ENCODE measurements around the gene PCED1B.

PCED1B gene

DNA sequence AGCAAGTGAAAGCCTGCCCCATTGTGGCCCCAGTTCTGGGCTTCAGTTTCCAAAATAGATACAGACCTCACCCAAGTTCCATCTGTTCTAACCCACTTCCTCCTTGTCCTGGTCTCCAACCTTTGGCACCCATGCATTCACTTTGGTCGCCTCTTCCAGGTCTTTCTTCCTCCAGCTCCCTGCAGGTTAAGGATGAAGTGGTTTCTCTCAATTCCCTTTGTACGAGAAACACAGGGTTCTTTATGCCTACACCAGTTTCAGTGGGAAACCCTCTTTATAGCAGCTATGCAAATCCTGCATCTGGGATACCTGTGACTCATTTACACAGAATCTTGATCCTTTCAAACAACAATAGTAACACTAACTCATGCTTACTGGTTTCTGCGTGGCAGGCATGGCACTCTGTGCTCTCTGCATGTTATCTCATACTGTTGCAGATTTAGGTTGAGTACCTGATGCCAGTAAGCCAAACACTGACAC lies 110.9 kb downstream of the PCED1B start:
- DNase-seq (ENCODE audit: low read depth), result peak; percentile 35
- TF ChIP-seq POLR2A (IDR thresholded peaks at IDR 0.05; ENCODE audit: extremely low read depth, insufficient read length), result no peak
- TF ChIP-seq MYC (IDR thresholded peaks at IDR 0.05; ENCODE audit: low read depth, low read length), result no peak
- TF ChIP-seq, protein P1, sequence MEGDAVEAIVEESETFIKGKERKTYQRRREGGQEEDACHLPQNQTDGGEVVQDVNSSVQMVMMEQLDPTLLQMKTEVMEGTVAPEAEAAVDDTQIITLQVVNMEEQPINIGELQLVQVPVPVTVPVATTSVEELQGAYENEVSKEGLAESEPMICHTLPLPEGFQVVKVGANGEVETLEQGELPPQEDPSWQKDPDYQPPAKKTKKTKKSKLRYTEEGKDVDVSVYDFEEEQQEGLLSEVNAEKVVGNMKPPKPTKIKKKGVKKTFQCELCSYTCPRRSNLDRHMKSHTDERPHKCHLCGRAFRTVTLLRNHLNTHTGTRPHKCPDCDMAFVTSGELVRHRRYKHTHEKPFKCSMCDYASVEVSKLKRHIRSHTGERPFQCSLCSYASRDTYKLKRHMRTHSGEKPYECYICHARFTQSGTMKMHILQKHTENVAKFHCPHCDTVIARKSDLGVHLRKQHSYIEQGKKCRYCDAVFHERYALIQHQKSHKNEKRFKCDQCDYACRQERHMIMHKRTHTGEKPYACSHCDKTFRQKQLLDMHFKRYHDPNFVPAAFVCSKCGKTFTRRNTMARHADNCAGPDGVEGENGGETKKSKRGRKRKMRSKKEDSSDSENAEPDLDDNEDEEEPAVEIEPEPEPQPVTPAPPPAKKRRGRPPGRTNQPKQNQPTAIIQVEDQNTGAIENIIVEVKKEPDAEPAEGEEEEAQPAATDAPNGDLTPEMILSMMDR (IDR thresholded peaks at IDR 0.05; ENCODE audit: low read depth, low read length), result no peak
- TF ChIP-seq, protein P2, sequence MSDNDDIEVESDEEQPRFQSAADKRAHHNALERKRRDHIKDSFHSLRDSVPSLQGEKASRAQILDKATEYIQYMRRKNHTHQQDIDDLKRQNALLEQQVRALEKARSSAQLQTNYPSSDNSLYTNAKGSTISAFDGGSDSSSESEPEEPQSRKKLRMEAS (IDR thresholded peaks at IDR 0.05; ENCODE audit: low read depth, low read length), result no peak
- H3K4me3 ChIP-seq (ENCODE audit: low read depth, low read length), result no peak overlapping the region

DNA sequence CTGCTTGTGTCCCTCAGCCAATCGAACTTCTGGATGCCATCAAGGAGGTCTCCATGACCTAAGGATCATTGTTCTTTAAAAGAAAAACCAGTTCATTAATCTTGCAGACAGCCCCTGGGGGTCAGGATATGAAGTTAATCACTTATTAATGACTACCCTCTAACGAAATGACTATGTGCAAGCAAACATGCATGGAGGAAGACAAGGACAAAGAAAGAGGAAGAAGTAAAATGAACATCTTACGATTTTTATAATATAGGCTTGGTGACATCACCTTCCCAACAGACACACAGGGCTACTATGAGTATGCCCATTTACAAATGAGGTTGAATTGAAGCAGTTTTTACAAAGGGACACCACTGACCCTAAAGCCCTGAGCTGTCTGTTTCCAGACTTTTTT lies 111.5 kb downstream of the PCED1B start:
- H3K4me3 ChIP-seq (ENCODE audit: low read depth, low read length), result no peak overlapping the region
- DNase-seq (ENCODE audit: low read depth), result peak; percentile 39
- TF ChIP-seq, protein P1 (IDR thresholded peaks at IDR 0.05; ENCODE audit: low read depth, low read length), result no peak
- TF ChIP-seq POLR2A (IDR thresholded peaks at IDR 0.05; ENCODE audit: extremely low read depth, insufficient read length) (no peak), MYC (IDR thresholded peaks at IDR 0.05; ENCODE audit: low read depth, low read length) (no peak)
- TF ChIP-seq, protein P2 (IDR thresholded peaks at IDR 0.05; ENCODE audit: low read depth, low read length), result no peak

DNA sequence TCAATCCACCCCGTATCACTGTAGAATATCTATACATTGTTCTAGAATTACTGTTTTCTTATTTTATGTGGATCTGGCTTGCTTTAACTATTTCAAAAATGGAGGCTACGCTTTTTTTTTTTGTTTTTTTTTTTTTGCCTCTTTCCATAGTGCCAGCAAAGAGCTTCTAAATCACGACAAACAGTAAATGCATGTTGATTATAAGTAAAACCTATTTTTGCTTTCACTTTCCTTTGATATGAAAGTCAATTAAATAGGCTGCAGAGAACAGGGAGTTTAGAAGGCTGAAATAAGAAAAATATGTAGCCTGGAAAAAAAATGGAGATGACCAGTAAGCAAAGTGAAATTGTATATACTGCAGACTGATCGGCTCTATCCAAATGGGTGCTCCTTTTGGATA lies 112.6 kb downstream of the PCED1B start:
- no peak overlapping the region for H3K4me3 ChIP-seq (ENCODE audit: low read depth, low read length)
- DNase-seq (ENCODE audit: low read depth), result no peak
- TF ChIP-seq, protein P1 (IDR thresholded peaks at IDR 0.05; ENCODE audit: low read depth, low read length), result no peak
- TF ChIP-seq, protein P2 (IDR thresholded peaks at IDR 0.05; ENCODE audit: low read depth, low read length), result no peak
- TF ChIP-seq MYC (IDR thresholded peaks at IDR 0.05; ENCODE audit: low read depth, low read length), result no peak
- TF ChIP-seq POLR2A (IDR thresholded peaks at IDR 0.05; ENCODE audit: extremely low read depth, insufficient read length), result no peak

DNA sequence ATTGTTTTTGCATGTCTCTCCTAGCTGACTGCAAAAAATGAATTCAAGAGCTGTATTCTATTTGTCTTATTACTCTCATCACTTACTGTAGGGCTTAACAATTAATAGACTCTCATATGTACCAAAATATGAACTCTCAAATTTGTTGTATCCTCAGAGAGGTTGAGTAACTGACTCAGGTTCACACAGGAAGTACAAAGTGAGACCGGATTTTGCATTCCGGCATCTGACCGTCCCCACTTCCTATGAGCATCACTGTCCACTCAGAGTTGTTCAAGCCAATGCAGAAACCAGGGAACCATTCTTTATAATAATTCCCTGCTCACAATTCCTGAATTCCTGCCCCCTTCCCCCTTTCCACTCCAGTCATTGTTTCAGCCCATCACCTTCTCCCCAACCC lies 113.6 kb downstream of the PCED1B start:
- H3K4me3 ChIP-seq (ENCODE audit: low read depth, low read length), result no peak overlapping the region
- no peak for DNase-seq (ENCODE audit: low read depth)
- TF ChIP-seq POLR2A (IDR thresholded peaks at IDR 0.05; ENCODE audit: extremely low read depth, insufficient read length) (no peak), MYC (IDR thresholded peaks at IDR 0.05; ENCODE audit: low read depth, low read length) (no peak)
- TF ChIP-seq, protein P1 (IDR thresholded peaks at IDR 0.05; ENCODE audit: low read depth, low read length), result no peak
- TF ChIP-seq, protein P2 (IDR thresholded peaks at IDR 0.05; ENCODE audit: low read depth, low read length), result no peak

DNA sequence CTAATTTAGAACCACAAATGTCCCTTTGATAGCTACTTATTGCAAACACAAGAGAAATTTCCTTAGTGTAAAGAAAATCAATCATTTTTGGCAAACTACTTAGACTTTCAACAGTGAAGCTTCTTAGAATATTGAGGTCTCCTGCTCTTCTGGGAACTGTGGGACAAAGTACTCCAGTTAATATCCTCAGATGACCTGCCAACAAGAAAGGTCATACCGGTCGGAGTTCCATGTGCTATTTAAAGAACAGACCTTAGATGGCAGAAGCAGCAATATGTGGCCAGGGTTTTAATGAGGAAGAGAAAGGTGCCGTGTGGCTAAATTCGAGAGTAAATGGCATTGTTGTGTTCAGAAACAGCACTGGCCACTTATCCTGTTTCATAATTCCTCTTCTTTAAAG lies 115.1 kb downstream of the PCED1B start:
- peak; percentile 73 for DNase-seq (ENCODE audit: low read depth)
- H3K4me3 ChIP-seq (ENCODE audit: low read depth, low read length), result no peak overlapping the region
- TF ChIP-seq MYC (IDR thresholded peaks at IDR 0.05; ENCODE audit: low read depth, low read length), result peak; percentile 59; the same call in 1 of the 2 replicates
- TF ChIP-seq, protein P2 (IDR thresholded peaks at IDR 0.05; ENCODE audit: low read depth, low read length), result peak; percentile 91
- TF ChIP-seq, protein P1 (IDR thresholded peaks at IDR 0.05; ENCODE audit: low read depth, low read length), result no peak
